GM12878 (cell line): ENCODE results near the gene MARCHF10. TPM values are rescaled to one million over a fixed set of nuclear protein-coding genes. Genes with fewer than 3 reads are reported as not detected.

Experiments used
- ATAC-seq: fragments of 200-7000 bp; cut with Tn5 transposase; 3 replicates; pipeline ENCODE4 v1.9.1; 2020; ENCODE audit warnings: mild to moderate bottlenecking, moderate library complexity
- BruUV-seq: library from RNA; stranded (reverse); fragments of 400-500 nt; replicated peaks from 2 replicates; lab custom pipeline; 2021; lab: Mats Ljungman, UMichigan
- CTCF ChIA-PET: fragments of 300-600 bp; sonication (Branson Sonifier 250); formaldehyde crosslinking; extraction: SDS; loops from one replicate; lab custom pipeline; 2021; ENCODE audit warnings: inconsistent platforms; lab: Yijun Ruan, JAX
- POLR2A ChIA-PET: fragments of 350-600 bp; formaldehyde crosslinking; extraction: SDS; loops from one replicate; lab custom pipeline; 2021; ENCODE audit warnings: inconsistent platforms; lab: Charles Lee
- RAD21 ChIA-PET: fragments of 300-600 bp; sonication (Branson Sonifier 250); formaldehyde crosslinking; loops from one replicate; lab custom pipeline; 2023; ENCODE audit warnings: antibody characterized with exemption; ENCODE audit not compliant: unreplicated experiment; lab: Charles Lee
- SMC1A ChIA-PET: fragments of 300-600 bp; sonication (Branson Sonifier 250); formaldehyde crosslinking; loops from one replicate; lab custom pipeline; 2023; ENCODE audit not compliant: unreplicated experiment, uncharacterized antibody; lab: Charles Lee
- DNase-seq: peaks from one replicate; pipeline ENCODE4 v3.0.0-alpha.2; 2011; ENCODE audit warnings: low read depth, low spot score
- FAIRE-seq: peaks from 3 replicates; lab custom pipeline; 2011; peaks lifted over from hg19 to GRCh38; lab: Jason Lieb, UNC
- H2AFZ ChIP-seq: 2 replicates; pipeline ENCODE4 v1.6.0; 2011; ENCODE audit warnings: low read depth, low read length, control low read depth; ENCODE audit not compliant: control insufficient read depth
- H3K27ac ChIP-seq: 2 replicates; pipeline ENCODE4 v1.5.1; 2011; ENCODE audit warnings: control low read depth; ENCODE audit not compliant: control insufficient read depth, insufficient read depth
- H3K27me3 ChIP-seq, 2 experiments: replicated peaks in 1 of 2; 2 replicates each; pipeline versions ENCODE4 v1.6.0 to v1.6.1; 2011; ENCODE audit warnings: low read length in 1 of 2; ENCODE audit not compliant: control insufficient read depth in 2 of 2, insufficient read depth in 2 of 2
- H3K36me3 ChIP-seq, 2 experiments: 2 replicates each; pipeline ENCODE4 v1.5.1; 2011; ENCODE audit warnings: low read length in 1 of 2; ENCODE audit not compliant: control insufficient read depth in 2 of 2, insufficient read depth in 2 of 2
- H3K4me1 ChIP-seq: 2 replicates; pipeline ENCODE4 v1.6.1; 2011; ENCODE audit warnings: mild to moderate bottlenecking, low read length, moderate library complexity, mixed read lengths; ENCODE audit not compliant: control insufficient read depth, insufficient read depth
- H3K4me2 ChIP-seq: 2 replicates; pipeline ENCODE4 v1.6.0; 2011; ENCODE audit warnings: control low read depth; ENCODE audit not compliant: control insufficient read depth, insufficient read depth
- H3K4me3 ChIP-seq: fragments of 200-600 bp; sonication (generic); 2 replicates; pipeline ENCODE4 v1.5.1; 2016
- H3K79me2 ChIP-seq: 2 replicates; pipeline ENCODE4 v1.6.0; 2011; ENCODE audit warnings: low read length; ENCODE audit not compliant: control insufficient read depth, insufficient read depth
- H3K9ac ChIP-seq: 2 replicates; pipeline ENCODE4 v1.8.0; 2011; ENCODE audit warnings: low read length, control low read depth, mixed read lengths; ENCODE audit not compliant: control insufficient read depth, insufficient read depth
- H3K9me3 ChIP-seq: replicated peaks from 3 replicates; pipeline ENCODE4 v1.5.1; 2011; ENCODE audit warnings: mild to moderate bottlenecking, low read length; ENCODE audit not compliant: control insufficient read depth, insufficient read depth
- H4K20me1 ChIP-seq: 2 replicates; pipeline ENCODE4 v1.6.0; 2011; ENCODE audit not compliant: control insufficient read depth, insufficient read depth
- ATF7 ChIP-seq: fragments of 450-650 bp; IDR thresholded peaks from 2 replicates; pipeline ENCODE4 v1.6.1; 2016; ENCODE audit warnings: low read depth, mild to moderate bottlenecking
- KLF5 ChIP-seq: fragments of 450-650 bp; IDR thresholded peaks from 2 replicates; pipeline ENCODE4 v1.6.1; 2014; ENCODE audit warnings: mild to moderate bottlenecking; ENCODE audit not compliant: partially characterized antibody
- NRF1 ChIP-seq: conservative IDR thresholded peaks from 2 replicates; pipeline ENCODE4 v1.6.1; 2011; ENCODE audit warnings: mild to moderate bottlenecking, low read depth, low read length, improper control_type of control experiment
- WGBS: methylation state at CpG from one replicate; pipeline ENCODE4 v1.1.6; 2016; ENCODE audit warnings: low lambda C conversion rate; ENCODE audit not compliant: insufficient replicate concordance, insufficient coverage; ENCODE audit errors: missing lambda C conversion rate; 5-methylcytosine and 5-hydroxymethylcytosine counted together
- in situ Hi-C: fragments of 300-500 bp; cut with MboI; formaldehyde crosslinking; loops from 9 replicates; pipeline ENCODE4 v1.14.3; 2018; ENCODE audit warnings: mixed read lengths
- intact Hi-C: fragments of 100-400 bp; cut with micrococcal nuclease; formaldehyde crosslinking; loops from one replicate; pipeline ENCODE4 v1.14.2; 2022; ENCODE audit not compliant: unreplicated experiment
- polyA plus RNA-seq, 11 experiments: library from polyadenylated mRNA; depleted of rRNA in 4 of 11; unstranded in 6 of 11; stranded (reverse) in 5 of 11; fragments of >200 nt; fragmentation: Nextera tagmentation in 4 of 11; fragmentation: Illumina TruSeq in 1 of 11; extraction: Ambion mirVana in 4 of 11; extraction: Trizol in 1 of 11; gene quantifications; 1 replicate in 1 of 11; 2 replicates in 10 of 11; pipeline versions ENCODE4 v1.2.1 to v1.2.3, GENCODE V29; 2011 to 2016; ENCODE audit warnings: inconsistent platforms in 2 of 11, missing spikeins in 2 of 11, low read depth in 1 of 11
- total RNA-seq, 4 experiments: library from RNA; depleted of rRNA in 3 of 4; stranded (reverse); fragments of >200 nt in 3 of 4; fragmentation: Illumina TruSeq in 1 of 4; extraction: Trizol in 1 of 4; gene quantifications; 2 replicates each; pipeline versions ENCODE4 v1.2.1 to v1.2.3, GENCODE V29; 2013 to 2021
- TF ChIP-seq, protein P1 (sequence below): fragments of 450-650 bp; IDR thresholded peaks from 2 replicates; pipeline ENCODE4 v1.6.1; 2017; ENCODE audit warnings: mild to moderate bottlenecking, moderate library complexity

Gene MARCHF10
- total and polyA plus RNA-seq, 10 of the 15 experiments (the other 5 are each of a cell fraction or from before 2014, with no cell fraction given), result 0.11 to 0.24 TPM; not detected in 8

DNA sequence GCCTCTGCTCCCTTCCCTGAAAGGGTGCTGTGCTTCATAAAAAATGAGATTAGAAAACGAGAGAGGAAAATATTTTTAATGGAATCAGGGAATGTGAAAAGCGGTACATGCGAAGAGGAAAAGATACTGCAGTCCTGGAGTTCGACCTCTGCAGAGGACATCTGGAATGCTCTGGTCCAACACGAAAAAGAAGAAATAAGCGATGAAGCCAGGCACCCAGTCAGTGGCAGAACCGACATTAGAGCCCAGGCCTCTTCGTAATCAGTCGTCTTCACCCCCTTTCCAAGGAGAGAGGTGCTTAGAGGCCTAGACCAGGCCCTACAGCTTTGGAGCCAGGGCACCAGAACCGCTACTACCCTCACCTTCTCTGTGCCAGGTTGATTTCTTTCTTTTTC, 459 bp upstream of the MARCHF10 start:
- WGBS, result 77% methylated on average over 10 of the region's 10 CpGs
- Histone ChIP-seq H4K20me1 (no peaks in the 10 kb centered on the region), H3K9me3 (no peaks in the 10 kb centered on the region), H3K36me3 (no peaks in the 10 kb centered on the region), H3K4me1 (no peaks in the 10 kb centered on the region), H3K27me3 (peaks cover 0 to 3% of the 10 kb centered on the region in 2 experiments; a peak in 2 of 4 replicates), H3K4me3 (no peak overlapping the region), H3K79me2 (no peaks in the 10 kb centered on the region), H3K9ac (no peak overlapping the region), H3K4me2 (no peak overlapping the region), H3K27ac (no peak overlapping the region), H2AFZ (no peak overlapping the region)
- DNase-seq (no peak), ATAC-seq (no peak), FAIRE-seq (no peak)
- no TSS peak for BruUV-seq
- POLR2A ChIA-PET, result no interaction called here
- CTCF ChIA-PET, result no interaction called here
- in situ Hi-C loops, result no loop called here
- RAD21 ChIA-PET, result no interaction called here
- SMC1A ChIA-PET, result no interaction called here
- TF ChIP-seq NRF1, result no peak
- TF ChIP-seq, protein P1, sequence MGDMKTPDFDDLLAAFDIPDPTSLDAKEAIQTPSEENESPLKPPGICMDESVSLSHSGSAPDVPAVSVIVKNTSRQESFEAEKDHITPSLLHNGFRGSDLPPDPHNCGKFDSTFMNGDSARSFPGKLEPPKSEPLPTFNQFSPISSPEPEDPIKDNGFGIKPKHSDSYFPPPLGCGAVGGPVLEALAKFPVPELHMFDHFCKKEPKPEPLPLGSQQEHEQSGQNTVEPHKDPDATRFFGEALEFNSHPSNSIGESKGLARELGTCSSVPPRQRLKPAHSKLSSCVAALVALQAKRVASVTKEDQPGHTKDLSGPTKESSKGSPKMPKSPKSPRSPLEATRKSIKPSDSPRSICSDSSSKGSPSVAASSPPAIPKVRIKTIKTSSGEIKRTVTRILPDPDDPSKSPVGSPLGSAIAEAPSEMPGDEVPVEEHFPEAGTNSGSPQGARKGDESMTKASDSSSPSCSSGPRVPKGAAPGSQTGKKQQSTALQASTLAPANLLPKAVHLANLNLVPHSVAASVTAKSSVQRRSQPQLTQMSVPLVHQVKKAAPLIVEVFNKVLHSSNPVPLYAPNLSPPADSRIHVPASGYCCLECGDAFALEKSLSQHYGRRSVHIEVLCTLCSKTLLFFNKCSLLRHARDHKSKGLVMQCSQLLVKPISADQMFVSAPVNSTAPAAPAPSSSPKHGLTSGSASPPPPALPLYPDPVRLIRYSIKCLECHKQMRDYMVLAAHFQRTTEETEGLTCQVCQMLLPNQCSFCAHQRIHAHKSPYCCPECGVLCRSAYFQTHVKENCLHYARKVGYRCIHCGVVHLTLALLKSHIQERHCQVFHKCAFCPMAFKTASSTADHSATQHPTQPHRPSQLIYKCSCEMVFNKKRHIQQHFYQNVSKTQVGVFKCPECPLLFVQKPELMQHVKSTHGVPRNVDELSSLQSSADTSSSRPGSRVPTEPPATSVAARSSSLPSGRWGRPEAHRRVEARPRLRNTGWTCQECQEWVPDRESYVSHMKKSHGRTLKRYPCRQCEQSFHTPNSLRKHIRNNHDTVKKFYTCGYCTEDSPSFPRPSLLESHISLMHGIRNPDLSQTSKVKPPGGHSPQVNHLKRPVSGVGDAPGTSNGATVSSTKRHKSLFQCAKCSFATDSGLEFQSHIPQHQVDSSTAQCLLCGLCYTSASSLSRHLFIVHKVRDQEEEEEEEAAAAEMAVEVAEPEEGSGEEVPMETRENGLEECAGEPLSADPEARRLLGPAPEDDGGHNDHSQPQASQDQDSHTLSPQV, result no peak
- TF ChIP-seq ATF7, result no peak
- no peak for TF ChIP-seq KLF5
- intact Hi-C loops, result no loop called here
